ENCODE measurements around the gene NOP9.
A peak's percentile ranks its signal among the peaks of the same experiment; 100 is the strongest.

Gene NOP9

DNA sequence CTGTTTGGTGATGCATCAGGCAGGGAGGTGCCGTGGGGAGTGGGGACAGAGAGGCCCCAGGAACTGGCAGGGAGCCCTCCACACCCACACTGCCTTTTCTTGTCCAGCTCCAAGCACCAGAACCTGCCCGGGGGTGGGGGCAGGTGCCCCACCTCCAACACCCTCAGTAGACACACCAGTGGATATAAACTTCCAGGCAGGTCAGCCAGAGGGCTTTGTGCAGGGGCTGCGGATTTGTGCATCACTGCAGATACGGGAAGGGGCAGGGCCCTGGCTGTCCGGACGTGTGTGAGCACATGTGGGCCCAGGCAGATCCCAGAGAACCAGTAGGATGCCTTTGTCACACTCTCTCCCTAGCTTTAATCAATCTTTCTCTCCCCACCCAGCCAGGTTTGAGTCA lies 35.4 kb upstream of the NOP9 start:
- DNase-seq, result no peak

DNA sequence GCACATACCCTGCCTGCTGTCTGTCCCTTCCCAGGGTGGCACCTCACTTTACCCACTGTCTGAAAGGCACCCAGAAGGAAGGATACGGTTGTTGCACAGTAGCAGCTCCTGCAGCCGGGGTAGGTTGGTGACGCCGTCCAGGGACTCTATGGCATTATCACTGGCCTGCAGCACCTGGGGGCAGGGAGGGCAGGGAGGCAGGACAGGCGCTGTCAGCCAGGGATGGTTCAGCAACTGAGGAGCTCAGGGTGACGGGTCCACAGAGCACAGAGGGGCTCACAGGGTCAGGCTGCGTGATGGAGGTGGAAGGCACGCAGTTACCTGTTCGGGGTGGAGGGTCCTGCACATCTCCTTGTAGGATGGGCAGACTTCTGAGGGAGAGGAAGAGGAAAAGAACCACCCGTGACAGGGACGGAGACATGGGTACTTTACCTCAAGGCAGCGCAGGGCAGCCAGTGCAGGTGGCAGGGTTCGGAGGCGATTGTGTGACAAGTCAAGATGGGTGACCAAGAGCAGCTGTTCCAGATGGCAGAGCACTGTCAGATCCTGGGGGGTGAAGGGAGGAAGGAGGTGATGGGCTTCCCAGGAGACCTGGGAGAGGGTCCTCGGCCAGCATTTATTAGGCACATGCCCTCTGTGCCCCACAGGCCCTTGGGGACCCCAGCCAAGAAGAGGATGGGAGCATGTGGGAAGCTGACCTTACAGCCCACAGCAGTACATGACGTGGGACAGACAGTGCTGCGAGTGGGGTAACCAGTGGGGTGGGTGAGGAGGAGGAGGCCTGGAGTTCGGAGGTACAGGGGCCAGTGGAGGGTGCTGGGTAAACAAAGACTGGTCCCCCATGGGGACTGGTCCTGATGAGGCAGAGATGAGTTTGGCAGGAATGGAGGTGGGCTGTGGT lies 33.1 kb upstream of the NOP9 start:
- no peak for DNase-seq

DNA sequence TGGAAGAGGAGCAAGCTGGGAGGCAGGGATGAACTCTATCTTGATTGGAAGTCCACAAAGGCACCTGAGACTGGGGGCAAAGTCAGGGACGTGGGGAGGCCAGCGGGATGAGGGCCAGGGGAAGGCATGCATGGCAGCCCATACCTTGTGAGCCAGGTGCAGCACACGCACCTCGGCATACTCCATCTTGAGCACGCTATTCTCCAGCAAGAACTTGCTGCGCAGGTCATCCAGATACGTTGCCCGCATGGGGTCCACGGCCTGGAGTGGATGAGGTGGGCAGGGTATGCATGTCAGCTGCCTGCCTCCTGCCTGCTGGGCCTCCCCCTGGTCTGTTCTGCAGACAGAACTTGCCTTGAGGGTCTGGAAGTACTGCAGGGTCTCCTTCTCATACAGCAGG lies 32.1 kb upstream of the NOP9 start:
- no peak for DNase-seq

DNA sequence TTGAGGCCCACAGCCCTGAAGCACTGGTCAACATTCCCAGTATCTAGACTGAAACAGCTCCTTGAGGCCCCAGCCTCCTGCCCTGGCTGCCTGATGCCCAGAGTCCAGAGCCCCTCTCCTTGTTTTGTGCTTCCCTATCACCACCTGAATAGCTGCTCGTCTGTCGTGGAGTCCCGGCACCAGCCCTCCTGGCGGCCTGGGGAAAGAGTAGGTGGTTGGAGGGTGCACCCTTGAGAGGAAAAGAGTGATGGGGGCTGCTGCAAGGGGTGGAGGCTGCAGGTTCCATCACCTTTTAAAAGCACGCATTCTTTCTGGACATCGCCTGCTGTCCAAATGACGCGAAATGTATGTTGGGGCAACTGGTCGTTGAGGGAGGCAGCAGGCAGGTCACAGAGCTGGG lies 31.4 kb upstream of the NOP9 start:
- DNase-seq, result no peak

DNA sequence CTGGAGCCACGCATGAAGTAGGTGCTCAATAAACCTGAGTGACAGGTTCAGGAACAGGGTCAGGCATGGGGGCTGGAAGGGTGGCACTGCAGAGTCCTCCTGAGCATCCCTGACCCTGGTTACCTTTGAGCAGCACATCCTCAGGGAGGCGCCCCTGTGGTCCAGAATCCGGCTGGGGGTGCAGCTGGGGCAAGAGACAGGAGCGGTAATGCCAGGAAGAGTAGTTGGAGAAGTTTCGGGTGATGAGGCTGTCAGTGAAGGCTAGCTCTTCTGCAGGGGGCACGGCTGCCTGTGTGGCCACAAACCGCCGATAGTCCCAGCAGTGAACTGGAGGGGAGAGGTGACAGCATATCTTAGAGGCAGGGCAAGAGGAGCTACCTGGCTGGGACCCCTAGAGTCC lies 30.3 kb upstream of the NOP9 start:
- DNase-seq, result no peak

DNA sequence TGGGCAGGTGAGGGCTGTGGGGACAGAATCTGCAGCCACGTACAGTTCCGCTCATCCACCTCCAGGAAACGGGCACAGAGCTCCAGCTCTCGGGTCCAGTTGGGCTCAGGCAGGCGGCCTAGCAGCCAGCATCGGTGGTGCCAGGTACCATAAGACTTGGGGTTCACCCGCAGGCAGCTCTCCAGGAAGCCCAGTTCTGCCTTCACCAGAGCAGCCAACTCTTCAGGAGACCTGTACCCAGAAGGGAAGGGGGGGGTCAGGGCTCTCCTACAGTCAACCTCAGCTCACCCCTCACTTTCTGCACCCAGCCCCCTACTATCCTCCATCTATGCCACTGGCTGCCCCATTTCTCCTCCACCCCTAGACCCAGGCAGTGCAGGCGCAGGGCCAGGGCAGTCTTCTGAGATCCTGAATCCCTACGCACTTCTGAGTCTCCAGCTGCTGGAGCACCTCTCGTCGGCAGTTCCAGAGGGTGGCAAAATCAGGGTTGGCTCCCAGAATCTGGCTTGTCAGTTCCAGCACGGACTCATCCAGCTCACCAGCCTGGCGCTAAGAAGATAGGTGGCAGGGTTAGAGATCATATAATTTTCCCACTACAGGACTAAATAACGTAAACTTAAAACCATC lies 29.6 kb upstream of the NOP9 start:
- no peak for DNase-seq

DNA sequence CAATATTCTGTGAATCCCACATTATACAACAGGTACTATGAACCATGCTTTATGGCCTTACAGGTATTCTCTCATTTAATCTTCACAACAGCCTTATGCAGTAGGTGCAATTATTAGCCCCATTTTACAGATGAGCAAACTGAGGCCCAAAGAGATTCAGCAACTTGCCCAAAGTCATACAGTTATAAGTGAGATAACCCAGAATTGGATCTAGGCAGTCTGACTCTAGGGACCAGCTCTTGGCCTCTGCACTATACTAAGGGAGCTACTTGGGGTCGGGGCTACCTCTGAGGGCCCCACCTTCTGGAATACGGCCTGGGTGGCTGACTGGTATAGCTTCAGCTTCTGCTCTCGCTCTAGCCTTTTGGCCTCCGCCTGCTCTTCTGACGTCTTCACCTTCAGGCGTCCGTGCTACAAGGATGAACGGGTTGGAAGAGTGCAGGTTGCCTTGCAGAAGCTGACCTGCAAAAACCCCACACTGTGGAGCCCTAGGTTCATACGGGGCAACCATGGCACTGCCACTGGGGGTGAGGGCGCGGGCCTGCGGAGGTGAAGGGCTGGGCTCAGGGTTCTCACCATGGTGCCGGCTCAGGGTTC lies 29.0 kb upstream of the NOP9 start:
- no peak for DNase-seq

DNA sequence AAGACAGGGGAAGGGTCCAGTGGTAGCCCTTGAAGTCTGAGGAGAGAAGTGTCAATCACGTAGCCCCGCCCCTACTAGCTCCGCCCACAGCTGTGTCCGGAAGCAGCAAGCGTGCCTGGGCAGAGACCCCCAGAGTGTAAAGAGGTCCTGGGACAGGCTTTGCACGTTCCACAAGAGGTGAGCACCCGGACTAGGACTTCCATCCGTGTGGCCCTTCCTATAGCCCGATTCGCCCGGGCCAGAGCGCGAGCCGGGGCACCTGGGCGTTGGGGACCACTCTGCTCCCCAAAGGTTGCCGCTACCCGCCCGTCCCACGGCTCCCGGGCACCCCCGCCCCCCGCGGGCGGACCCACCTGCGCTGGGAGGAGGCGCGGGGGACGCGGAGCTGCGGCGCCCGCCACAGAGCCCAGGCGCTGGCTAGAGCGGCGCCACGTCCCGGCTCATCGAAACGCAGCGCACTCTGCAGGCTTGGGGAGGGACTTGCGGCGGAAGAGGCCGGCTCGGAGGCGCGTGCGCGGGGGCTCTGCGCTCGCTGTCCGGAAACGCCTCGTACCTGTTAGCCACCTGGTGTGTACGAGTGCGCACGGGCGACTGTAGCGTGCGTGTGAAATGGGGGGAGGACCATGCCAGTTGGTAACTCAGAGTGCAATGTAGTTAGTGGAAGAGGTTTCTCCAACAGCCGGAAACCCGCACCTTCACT lies 28.4 kb upstream of the NOP9 start, which contains the start of gene RABGGTA:
Gene RABGGTA, minus strand, starts transcription at position 464 of the 700 bp plus-strand sequence. CDS start 482 bp downstream, outside the sequence.
- DNase-seq, result peak; percentile 88

DNA sequence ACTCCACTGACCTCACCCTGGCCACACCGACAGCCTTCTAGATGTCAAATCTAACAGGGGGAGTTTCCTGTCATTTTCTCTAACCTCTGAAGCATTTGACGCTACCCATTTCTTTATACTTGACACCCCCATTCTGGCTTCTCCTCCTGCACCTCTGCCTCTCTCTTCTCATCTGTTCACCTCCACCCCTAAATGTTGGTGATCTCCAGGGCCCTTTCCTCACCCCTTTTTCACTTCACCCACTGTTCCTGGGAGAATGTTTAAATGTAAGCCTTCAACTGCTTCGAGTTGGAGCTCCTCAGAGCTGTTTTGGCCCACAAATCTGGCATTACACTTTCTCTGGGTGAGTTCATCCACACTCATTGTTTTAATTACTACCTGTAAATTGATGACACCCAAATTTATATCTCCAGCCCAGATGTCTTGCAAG lies 27.8 kb upstream of the NOP9 start:
- no peak for DNase-seq

DNA sequence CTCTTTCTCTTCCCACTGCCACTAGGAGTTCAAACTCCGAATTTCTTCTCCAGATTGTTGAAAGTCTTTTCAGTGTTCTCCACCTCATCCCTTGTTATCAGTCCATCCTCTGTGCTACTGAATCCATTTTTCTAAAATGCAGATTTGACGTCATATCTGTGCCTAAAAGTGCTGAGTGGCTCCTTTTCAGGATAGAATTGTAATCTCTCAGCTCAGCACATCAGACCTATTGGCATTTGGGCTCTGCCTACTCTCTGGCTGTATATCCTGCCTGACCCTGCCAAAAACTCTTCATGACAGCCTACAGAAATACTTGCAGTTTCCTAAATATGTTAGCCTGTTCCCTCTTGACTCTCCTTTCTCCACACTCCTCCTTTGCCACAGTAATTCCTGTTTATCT lies 27.2 kb upstream of the NOP9 start:
- DNase-seq, result no peak

DNA sequence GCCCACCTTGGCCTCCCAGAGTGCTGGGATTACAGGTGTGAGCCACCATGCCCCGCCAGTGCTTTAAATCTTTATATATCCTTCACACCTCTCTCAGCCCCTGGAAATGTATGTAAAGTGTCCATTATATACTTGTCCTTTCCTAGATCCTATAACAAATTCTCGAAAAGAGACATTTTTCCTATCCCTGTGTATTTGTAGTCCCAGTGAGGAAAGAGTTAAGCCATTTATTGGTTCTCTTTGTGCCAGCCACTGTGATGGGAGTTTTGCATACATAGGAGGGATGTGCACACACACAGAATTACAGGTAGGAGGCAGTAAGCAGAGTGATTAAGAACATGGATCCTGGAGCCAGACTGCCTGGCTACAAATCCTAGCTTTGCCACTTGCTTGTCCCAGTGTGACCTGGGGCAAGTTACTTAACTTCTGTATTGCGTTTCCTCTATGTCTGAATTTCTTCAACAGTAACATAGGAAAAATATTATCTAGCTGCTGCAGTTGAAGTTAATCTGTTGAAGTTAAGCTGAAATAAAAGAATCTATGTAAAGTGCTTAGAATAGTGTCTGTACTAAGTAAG lies 26.1 kb upstream of the NOP9 start:
- DNase-seq, result no peak

DNA sequence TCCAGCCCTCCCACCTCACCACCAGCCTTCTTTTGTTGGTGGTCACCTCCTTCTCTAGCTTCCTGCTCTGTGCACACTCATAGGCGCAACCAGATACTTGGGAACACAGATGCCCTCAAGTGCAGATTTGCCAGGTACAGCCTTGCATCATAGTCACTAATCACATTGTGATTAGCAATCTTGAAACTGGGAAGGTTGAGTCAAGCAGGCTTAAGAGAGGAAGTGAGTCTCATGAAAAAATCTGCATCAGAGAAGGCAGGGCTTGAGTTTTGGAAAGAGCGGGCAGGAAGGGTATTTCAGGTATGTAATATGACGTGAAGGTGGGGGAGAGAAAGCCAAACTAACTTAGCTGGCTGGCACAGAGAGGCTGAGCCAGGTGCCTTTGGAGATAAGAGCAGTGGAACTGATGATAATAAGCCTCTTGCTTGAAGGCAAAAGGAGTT lies 25.5 kb upstream of the NOP9 start:
- peak; percentile 39 for DNase-seq

DNA sequence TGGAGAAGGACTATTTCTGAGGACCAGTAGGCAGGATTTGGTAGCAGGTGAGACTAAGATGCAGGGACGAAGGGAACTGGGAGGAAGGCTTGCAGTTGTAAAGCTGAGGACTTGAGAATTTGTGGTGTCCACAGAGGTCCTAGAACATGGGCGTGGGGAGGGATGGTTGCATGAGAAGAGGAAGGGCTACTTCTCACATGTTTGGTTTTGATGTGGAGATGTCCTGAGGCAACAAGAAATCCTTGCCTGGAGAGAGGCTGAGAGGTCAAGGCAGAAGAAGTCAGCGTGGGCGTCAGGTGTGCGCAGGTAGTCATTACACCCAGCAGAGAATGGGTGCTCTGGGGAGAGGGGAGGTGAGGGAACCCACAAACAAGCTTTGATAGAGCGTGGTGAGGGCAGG lies 22.6 kb upstream of the NOP9 start:
- no peak for DNase-seq

DNA sequence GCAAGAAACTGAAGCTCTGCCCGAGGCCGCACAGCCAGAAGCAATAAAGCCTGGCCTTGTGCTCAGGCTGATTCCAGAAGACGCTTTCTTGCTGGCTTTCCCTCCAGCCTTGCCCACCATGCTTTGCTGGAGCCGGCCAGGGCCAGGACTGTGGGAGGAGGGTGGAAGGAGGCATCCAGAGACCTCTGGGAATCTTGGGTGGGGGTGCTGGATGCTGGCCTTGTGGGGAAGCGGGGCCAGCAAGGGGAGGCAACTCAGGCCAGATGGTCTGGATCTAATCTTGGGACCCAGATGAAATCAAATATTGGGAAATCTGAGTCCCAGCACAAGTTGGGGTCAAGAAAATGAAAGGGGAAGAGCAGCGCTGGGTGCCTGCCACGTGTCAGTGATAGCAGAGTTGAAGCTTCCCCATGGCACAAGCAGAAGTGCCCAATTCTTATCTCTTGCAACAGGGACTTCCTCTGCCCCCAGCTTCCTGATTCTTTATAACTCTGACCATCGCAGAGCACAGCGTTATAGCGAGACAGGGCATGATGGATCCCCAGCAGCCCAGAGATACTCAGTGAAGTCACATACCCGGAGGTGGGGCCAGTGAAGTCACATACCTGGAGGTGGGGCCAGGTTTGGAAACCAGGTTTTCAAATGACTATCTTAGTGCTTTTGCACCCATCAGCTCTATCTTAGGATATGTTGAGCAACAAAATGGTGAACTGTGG lies 21.9 kb upstream of the NOP9 start:
- peak; percentile 19 for DNase-seq

DNA sequence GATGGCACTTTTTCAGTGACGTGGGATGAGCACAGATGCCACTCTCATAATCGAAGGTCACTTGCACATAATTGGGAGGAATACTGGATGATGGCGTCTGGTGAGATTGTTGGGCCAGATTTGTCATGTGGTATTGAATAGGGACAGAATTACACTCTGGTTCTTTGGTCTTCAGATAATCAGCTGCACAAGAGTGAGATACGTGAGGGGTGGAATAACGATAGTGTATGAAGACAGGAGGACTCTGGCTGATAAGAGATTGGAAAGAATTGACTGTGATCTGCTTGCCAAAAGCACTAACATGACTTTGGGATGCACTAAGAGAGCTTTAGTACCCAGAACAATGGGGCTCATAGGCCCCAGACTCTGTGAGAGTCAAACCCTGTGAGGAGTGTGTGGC lies 21.2 kb upstream of the NOP9 start:
- DNase-seq, result no peak

DNA sequence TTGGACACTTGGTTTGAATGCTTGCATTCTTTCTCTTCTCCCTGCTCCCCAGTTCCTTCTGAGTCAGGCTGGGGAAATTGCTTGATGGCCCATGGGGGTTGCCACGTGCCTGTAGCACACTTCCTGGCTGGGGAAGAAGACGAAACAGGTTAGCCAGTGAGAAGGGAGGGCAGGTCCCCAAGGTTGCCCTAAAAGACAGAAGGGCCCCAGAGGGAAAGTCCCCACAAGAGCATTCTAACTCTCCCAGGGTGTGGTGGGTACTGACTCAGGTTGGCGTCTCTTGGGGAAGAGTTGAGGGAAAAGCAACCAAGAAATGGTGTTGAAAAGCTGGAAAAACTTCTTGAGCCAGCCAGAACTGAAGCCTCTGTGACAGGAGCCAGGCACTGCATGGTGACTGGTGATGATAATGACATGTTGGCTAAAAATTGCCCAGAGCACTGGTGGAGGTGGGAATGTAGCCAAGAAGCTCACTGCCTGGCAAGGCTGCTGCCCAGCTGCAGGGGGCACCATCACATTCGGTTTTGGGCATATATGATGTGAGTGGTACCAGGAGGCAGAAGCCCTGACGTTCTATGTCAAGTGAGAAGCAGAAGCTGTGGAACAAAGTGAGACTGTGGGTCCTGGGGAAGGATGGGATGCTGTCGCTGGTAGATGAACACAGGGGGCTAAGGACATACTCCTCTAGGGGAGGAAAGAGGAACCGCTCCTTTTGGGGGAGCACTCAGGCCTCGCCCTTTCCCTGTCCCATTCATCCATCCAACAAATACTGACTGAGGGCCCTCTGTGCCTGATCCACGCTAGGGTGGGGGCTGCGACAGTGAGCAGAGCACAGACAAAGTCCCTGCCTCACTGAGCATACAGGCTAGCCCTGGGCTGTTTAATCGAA lies 20.1 kb upstream of the NOP9 start:
- DNase-seq, result peak; percentile 53

DNA sequence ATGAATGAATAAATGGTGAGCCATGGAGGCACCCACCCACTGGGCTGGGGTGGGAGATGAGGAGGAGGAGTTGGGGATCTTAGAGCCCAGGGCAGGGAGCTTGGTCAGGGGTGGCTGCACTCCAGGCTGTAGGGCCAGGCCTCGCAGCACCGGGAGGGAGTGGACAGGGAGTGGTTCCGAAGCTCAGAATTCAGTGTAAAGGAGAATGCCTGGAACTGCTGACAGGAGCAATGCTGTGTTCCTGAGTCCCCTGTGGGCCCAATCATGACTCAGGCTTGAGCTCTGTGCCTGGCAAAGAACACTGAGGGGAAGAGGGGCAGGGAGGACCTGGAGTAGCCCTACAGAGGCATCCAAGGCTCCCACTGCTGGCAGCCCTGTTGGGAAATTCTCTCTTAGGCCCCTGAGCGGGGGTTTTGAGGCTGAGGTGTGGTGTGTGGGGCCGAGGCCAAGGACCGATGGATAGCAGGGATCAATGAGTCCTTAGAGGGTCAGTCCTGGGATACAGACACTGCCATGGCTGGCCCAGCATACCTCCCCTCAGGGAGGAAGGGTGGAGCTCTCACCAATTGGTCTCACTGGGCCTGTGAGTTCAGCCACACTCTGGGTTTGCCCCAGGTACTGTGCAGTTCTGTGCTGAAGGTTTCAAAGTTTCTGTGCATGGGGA lies 18.7 kb upstream of the NOP9 start:
- DNase-seq, result no peak

DNA sequence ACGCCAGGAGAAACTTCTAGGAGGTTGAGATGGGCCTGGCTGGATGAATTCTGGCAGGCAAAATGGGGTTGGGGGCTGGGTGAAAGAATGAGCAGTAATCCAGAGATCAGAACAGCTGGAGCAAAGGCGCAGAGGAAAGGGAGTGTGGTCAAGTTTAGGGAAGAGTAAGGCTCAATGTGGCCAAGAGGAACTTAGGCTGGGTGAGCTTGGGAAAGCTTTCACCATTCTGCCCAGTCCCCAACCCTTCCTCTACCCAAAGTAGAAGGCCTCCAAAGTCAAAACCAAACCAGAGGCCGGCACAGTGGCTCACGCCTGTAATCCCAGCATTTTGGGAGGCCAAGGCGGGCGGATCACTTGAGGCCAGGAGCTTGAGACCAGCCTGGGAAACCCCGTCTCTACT lies 18.0 kb upstream of the NOP9 start:
- DNase-seq, result no peak

DNA sequence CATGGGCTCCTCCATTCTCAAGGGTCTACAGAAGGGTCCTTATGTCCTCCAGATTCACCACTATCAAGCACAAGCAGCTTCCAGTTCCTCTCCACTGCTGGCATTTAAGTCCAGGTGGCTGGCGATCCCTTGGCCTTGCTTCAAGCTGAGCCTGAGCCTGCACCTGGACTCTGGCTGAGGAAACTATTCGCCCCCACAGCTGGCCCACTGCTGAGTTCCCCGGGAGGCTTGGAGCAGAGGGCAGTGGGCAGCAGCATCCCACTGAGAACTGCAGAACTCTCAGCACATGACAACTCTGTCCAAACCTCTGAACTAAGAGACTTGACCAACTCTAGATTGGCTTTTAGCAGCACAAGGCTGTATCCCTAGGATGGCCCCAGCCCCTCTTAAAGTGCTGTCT lies 16.9 kb upstream of the NOP9 start:
- no peak for DNase-seq

DNA sequence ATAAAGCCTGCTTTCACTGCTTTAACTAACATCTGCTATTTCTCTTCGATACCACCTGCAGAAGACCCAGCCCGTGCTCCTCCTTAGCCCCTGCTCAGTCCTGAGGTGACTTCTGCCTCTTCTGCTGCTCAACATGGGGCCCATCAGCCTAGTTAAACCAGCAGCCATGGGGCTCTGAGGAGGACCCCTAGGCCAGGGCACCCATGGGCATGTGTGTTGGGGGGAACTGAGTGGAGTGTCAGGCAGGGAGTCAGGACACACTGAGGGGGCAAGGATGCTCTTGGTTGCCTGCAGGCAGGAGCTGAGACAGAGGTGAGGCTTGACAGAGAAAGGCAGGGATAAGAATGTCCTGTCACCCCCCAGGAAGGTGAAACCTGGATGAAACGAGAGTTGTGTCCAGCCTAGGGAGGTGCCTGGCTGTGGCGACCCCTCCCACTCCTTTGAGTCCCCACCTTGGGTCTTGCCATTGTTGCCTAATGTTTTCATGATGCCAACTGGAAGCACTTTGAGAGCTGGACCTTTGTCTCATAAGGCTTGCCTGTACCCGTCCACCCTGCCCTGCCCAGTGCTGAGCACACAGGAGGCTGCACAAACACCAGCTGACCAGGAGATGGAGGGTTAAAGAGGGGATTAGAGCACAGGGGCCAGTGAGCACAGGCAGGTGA lies 15.7 kb upstream of the NOP9 start:
- no peak for DNase-seq
